ENCODE measurements around the gene CALN1. TPM values are rescaled to one million over a fixed set of nuclear protein-coding genes. Genes with fewer than 3 reads are reported as not detected.

The CALN1 gene
- total and polyA plus RNA-seq, 2 of the 8 experiments (the other 6 are each of a cell fraction or from before 2014, with no cell fraction given): 6.4 to 15.2 TPM

DNA sequence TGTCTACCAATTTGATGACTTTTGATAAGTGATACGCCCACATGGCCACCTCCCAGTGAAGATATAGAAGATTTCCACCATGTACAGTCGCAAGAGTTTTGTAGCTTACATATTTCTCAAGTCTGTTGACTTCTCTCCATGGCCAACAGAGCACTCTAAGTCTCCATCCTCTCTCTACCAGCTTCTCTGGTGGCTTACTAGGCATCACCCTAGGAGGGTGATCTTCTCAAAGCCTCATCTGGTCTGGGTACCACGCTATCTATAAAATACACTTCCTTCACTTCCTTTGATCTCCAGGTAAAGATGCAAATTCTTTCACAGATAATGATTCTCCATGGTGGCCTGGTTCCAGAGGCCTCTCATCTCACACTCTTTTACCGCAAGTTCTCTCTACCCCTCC lies 49.9 kb downstream of the CALN1 start:
- no peaks in the 10 kb centered on the region; a peak in 1 of 7 replicates for H3K4me1 ChIP-seq (replicated peaks in 1 of 4; ENCODE audit: control insufficient read depth in 3 of 4, insufficient read depth in 4 of 4, low read length in 3 of 4)
- H3K14ac ChIP-seq (ENCODE audit: insufficient read length): no peak overlapping the region
- no peak overlapping the region for H3K4me3 ChIP-seq (ENCODE audit: extremely low read depth in 1 of 4, insufficient read depth in 2 of 4, low read depth in 3 of 4, low read length in 4 of 4)
- H4K91ac ChIP-seq (replicated peaks; ENCODE audit: insufficient read length, low read length): no peak overlapping the region
- ChIA-PET POLR2A (ENCODE audit: partially characterized antibody) (no interaction called here), CTCF (ENCODE audit: partially characterized antibody) (interaction anchor here (1.0 kb wide), 1 partner anchor 201 kb away, joined by 4 read pairs; no protein-coding TSS in a partner anchor)
- no peaks in the 10 kb centered on the region for H3K9me3 ChIP-seq (ENCODE audit: insufficient read depth in 2 of 2, low read depth in 1 of 2, low read length in 1 of 2)
- no peak overlapping the region for H2BK15ac ChIP-seq (ENCODE audit: low read length)
- no peak overlapping the region for H4K5ac ChIP-seq (ENCODE audit: insufficient read length, low read depth, low read length)
- no peak overlapping the region for H3K18ac ChIP-seq (ENCODE audit: extremely low read depth, low read length)
- H3K79me1 ChIP-seq (ENCODE audit: low read depth, low read length): no peaks in the 10 kb centered on the region
- no peak for FAIRE-seq
- H2BK12ac ChIP-seq (ENCODE audit: low read depth, low read length): no peak overlapping the region
- H3K4ac ChIP-seq (replicated peaks; ENCODE audit: insufficient read length, low read depth, low read length): no peak overlapping the region
- no peak overlapping the region for H2BK20ac ChIP-seq (ENCODE audit: low read length)
- H3K23ac ChIP-seq (ENCODE audit: insufficient read length): no peak overlapping the region
- 91% methylated on average over 4 of the region's 4 CpGs; no CpG with 5 or more reads in 1 of the 2 experiments for WGBS, 2 experiments (ENCODE audit: extremely low coverage in 1 of 2, insufficient coverage in 1 of 2, insufficient read length in 1 of 2, insufficient replicate concordance in 2 of 2, low coverage in 1 of 2, low lambda C conversion rate in 2 of 2, missing lambda C conversion rate in 1 of 2)
- H3K23me2 ChIP-seq (ENCODE audit: low read depth, low read length): no peaks in the 10 kb centered on the region
- DNase-seq (ENCODE audit: low read depth in 1 of 2, low spot score in 2 of 2): no peak
- no peak overlapping the region for H3K56ac ChIP-seq (replicated peaks; ENCODE audit: insufficient read length, low read depth, low read length)
- H2AFZ ChIP-seq (ENCODE audit: low read length): no peak overlapping the region
- no peak overlapping the region for H3K9ac ChIP-seq (replicated peaks in 1 of 4; ENCODE audit: extremely low read depth in 1 of 4, low read depth in 3 of 4, low read length in 3 of 4)
- no peak overlapping the region for H2BK120ac ChIP-seq (replicated peaks; ENCODE audit: low read depth, low read length)
- no peaks in the 10 kb centered on the region for H4K20me1 ChIP-seq (replicated peaks in 1 of 2; ENCODE audit: control insufficient read depth in 1 of 2, insufficient read depth in 2 of 2, low read length in 2 of 2)
- TF ChIP-seq TEAD4 (IDR thresholded peaks at IDR 0.05; ENCODE audit: low read depth, low read length): no peak
- no peaks in the 10 kb centered on the region for H3K27me3 ChIP-seq (replicated peaks in 1 of 4; ENCODE audit: control insufficient read depth in 3 of 4, extremely low read depth in 1 of 4, insufficient read depth in 3 of 4, low read length in 3 of 4)
- no peak overlapping the region for H2AK5ac ChIP-seq (ENCODE audit: low read depth, low read length)
- no peaks in the 10 kb centered on the region for H3K79me2 ChIP-seq (ENCODE audit: control insufficient read depth in 1 of 2, insufficient read depth in 2 of 2, low read length in 2 of 2)
- H3K36me3 ChIP-seq (ENCODE audit: control insufficient read depth in 2 of 4, insufficient read depth in 4 of 4, low read length in 3 of 4): no peaks in the 10 kb centered on the region
- H3K4me2 ChIP-seq (ENCODE audit: insufficient read depth in 1 of 2, low read depth in 2 of 2, low read length in 2 of 2): no peak overlapping the region
- H3K27ac ChIP-seq (ENCODE audit: low read depth, low read length): no peak overlapping the region
- H4K8ac ChIP-seq (ENCODE audit: extremely low read depth, insufficient read depth, low read length): no peak overlapping the region
- H2BK5ac ChIP-seq (ENCODE audit: low read depth, low read length): no peak overlapping the region

Data from H1 (cell line).